WTC11 (cell line): Measurements from ENCODE around the gene MYNN. TPM values are rescaled to one million over a fixed set of nuclear protein-coding genes. Genes with fewer than 3 reads are reported as not detected.

ENCODE experiments used
- AFF4 ChIP-seq: sonication (generic); formaldehyde crosslinking; IDR thresholded peaks from 2 replicates; pipeline ENCODE4 v1.8.1; 2023; ENCODE audit warnings: mild to moderate bottlenecking, missing genetic modification reagents, borderline replicate concordance
- CBFB ChIP-seq: sonication (generic); formaldehyde crosslinking; IDR thresholded peaks from 2 replicates; pipeline ENCODE4 v1.8.1; 2022; ENCODE audit warnings: mild to moderate bottlenecking, low read depth, missing genetic modification reagents
- CTCF ChIP-seq: fragments of 200-600 bp; IDR thresholded peaks from 2 replicates; pipeline ENCODE4 v1.8.0; 2022; ENCODE audit warnings: antibody characterized with exemption
- E2F1 ChIP-seq: sonication (generic); formaldehyde crosslinking; IDR thresholded peaks from 2 replicates; pipeline ENCODE4 v1.8.0; 2022; ENCODE audit warnings: mild to moderate bottlenecking, missing genetic modification reagents
- ETV6 ChIP-seq: sonication (generic); formaldehyde crosslinking; IDR thresholded peaks from 2 replicates; pipeline ENCODE4 v1.8.1; 2022; ENCODE audit warnings: mild to moderate bottlenecking, missing genetic modification reagents
- FOXK1 ChIP-seq: sonication (generic); formaldehyde crosslinking; IDR thresholded peaks from 2 replicates; pipeline ENCODE4 v1.8.0; 2022; ENCODE audit warnings: mild to moderate bottlenecking, moderate library complexity, missing genetic modification reagents
- GTF2I ChIP-seq: fragments of 250-450 bp; sonication (Bioruptor Pico); conservative IDR thresholded peaks from 2 replicates; pipeline ENCODE4 v1.4.0; 2021; ENCODE audit warnings: mild to moderate bottlenecking
- HMGA2 ChIP-seq: fragments of 250-450 bp; sonication (Bioruptor Pico); IDR thresholded peaks from 2 replicates; pipeline ENCODE4 v1.4.0; 2021; ENCODE audit warnings: mild to moderate bottlenecking, moderate library complexity
- HMGXB4 ChIP-seq: sonication (generic); formaldehyde crosslinking; IDR thresholded peaks from 2 replicates; pipeline ENCODE4 v1.8.1; 2023; ENCODE audit warnings: mild to moderate bottlenecking, moderate library complexity, missing genetic modification reagents
- IRF1 ChIP-seq: sonication (generic); formaldehyde crosslinking; IDR thresholded peaks from 2 replicates; pipeline ENCODE4 v1.8.0; 2023; ENCODE audit warnings: missing genetic modification reagents
- JUN ChIP-seq: sonication (generic); formaldehyde crosslinking; IDR thresholded peaks from 2 replicates; pipeline ENCODE4 v1.8.0; 2023; ENCODE audit warnings: mild to moderate bottlenecking, missing genetic modification reagents
- MAX ChIP-seq: sonication (generic); formaldehyde crosslinking; IDR thresholded peaks from 2 replicates; pipeline ENCODE4 v1.8.0; 2022; ENCODE audit warnings: mild to moderate bottlenecking, missing genetic modification reagents
- NFATC4 ChIP-seq: fragments of 250-450 bp; sonication (Bioruptor Pico); IDR thresholded peaks from 2 replicates; pipeline ENCODE4 v1.9.0; 2021; ENCODE audit warnings: mild to moderate bottlenecking
- NR2C2 ChIP-seq: sonication (generic); formaldehyde crosslinking; IDR thresholded peaks from 2 replicates; pipeline ENCODE4 v1.8.0; 2022; ENCODE audit warnings: mild to moderate bottlenecking, missing genetic modification reagents
- OVOL2 ChIP-seq: fragments of 250-450 bp; sonication (Bioruptor Pico); IDR thresholded peaks from 2 replicates; pipeline ENCODE4 v1.9.0; 2021; ENCODE audit warnings: mild to moderate bottlenecking, borderline replicate concordance
- SMAD3 ChIP-seq: sonication (generic); formaldehyde crosslinking; IDR thresholded peaks from 2 replicates; pipeline ENCODE4 v1.8.0; 2022; ENCODE audit warnings: missing genetic modification reagents, mild to moderate bottlenecking, borderline replicate concordance
- SP1 ChIP-seq: sonication (generic); formaldehyde crosslinking; conservative IDR thresholded peaks from 2 replicates; pipeline ENCODE4 v1.8.1; 2022; ENCODE audit warnings: missing genetic modification reagents
- TCF7 ChIP-seq: sonication (generic); formaldehyde crosslinking; IDR thresholded peaks from 2 replicates; pipeline ENCODE4 v1.8.0; 2022; ENCODE audit warnings: mild to moderate bottlenecking, low read depth, missing genetic modification reagents, moderate library complexity
- TEAD4 ChIP-seq: sonication (generic); formaldehyde crosslinking; IDR thresholded peaks from 2 replicates; pipeline ENCODE4 v1.8.0; 2022; ENCODE audit warnings: mild to moderate bottlenecking, missing genetic modification reagents
- TP53 ChIP-seq: sonication (generic); formaldehyde crosslinking; IDR thresholded peaks from 2 replicates; pipeline ENCODE4 v1.8.1; 2023; ENCODE audit warnings: mild to moderate bottlenecking, missing genetic modification reagents
- USF2 ChIP-seq: sonication (generic); formaldehyde crosslinking; IDR thresholded peaks from 2 replicates; pipeline ENCODE4 v1.8.1; 2023; ENCODE audit warnings: mild to moderate bottlenecking, missing genetic modification reagents, moderate library complexity
- ZBTB43 ChIP-seq: sonication (generic); formaldehyde crosslinking; IDR thresholded peaks from 2 replicates; pipeline ENCODE4 v1.8.1; 2023; ENCODE audit warnings: mild to moderate bottlenecking, missing genetic modification reagents
- ZMAT4 ChIP-seq: fragments of 250-450 bp; sonication (Bioruptor Pico); IDR thresholded peaks from 2 replicates; pipeline ENCODE4 v1.9.0; 2021; ENCODE audit warnings: mild to moderate bottlenecking
- ZNF138 ChIP-seq: sonication (generic); formaldehyde crosslinking; conservative IDR thresholded peaks from 2 replicates; pipeline ENCODE4 v1.8.1; 2022; ENCODE audit warnings: mild to moderate bottlenecking, moderate library complexity, missing genetic modification reagents
- ZNF232 ChIP-seq: sonication (generic); formaldehyde crosslinking; IDR thresholded peaks from 2 replicates; pipeline ENCODE4 v1.8.0; 2022; ENCODE audit warnings: mild to moderate bottlenecking, missing genetic modification reagents
- ZNF263 ChIP-seq: sonication (generic); formaldehyde crosslinking; IDR thresholded peaks from 2 replicates; pipeline ENCODE4 v1.8.1; 2022; ENCODE audit warnings: low read depth, mild to moderate bottlenecking, moderate library complexity, missing genetic modification reagents
- ZNF423 ChIP-seq: fragments of 250-450 bp; sonication (Bioruptor Pico); IDR thresholded peaks from 2 replicates; pipeline ENCODE4 v2.1.2; 2022; ENCODE audit warnings: mild to moderate bottlenecking, moderate library complexity
- total RNA-seq: library from RNA; stranded (reverse); gene quantifications from 3 replicates; pipeline ENCODE4 v1.2.3, GENCODE V29; 2021

The MYNN gene
- total RNA-seq, 1 experiment from 2014 or later, result 14.3 TPM

- TF ChIP-seq TP53 (CRISPR knock-in tag) (0 out of 2 replicates have a peak, but pooled peaks have one; percentile 34), AFF4 (no peak), SMAD3 (CRISPR knock-in tag) (peak; percentile 8; the same call in 1 of the 2 replicates), ZBTB43 (CRISPR knock-in tag) (0 out of 2 replicates have a peak, but pooled peaks have one; percentile 60), NR2C2 (CRISPR knock-in tag) (no peak), ZNF138 (CRISPR knock-in tag) (peak; percentile 78; the same call in 1 of the 2 replicates), GTF2I (CRISPR knock-in tag) (peak; percentile 53; the same call in 1 of the 2 replicates), ZMAT4 (CRISPR knock-in tag) (no peak), CTCF (no peak), SP1 (CRISPR knock-in tag) (peak; percentile 38; the same call in 1 of the 2 replicates), ZNF423 (CRISPR knock-in tag) (0 out of 2 replicates have a peak, but pooled peaks have one; percentile 29), IRF1 (CRISPR knock-in tag) (no peak), ZNF263 (CRISPR knock-in tag) (peak; percentile 65; the same call in 1 of the 2 replicates), NFATC4 (no peak), HMGXB4 (CRISPR knock-in tag) (peak; percentile 71; the same call in 1 of the 2 replicates), OVOL2 (CRISPR knock-in tag) (no peak), CBFB (peak; percentile 60; the same call in 1 of the 2 replicates), TEAD4 (CRISPR knock-in tag) (no peak), USF2 (no peak), MAX (peak; percentile 78), E2F1 (no peak), HMGA2 (CRISPR knock-in tag) (no peak), ETV6 (CRISPR knock-in tag) (peak; percentile 88), ZNF232 (CRISPR knock-in tag) (no peak), FOXK1 (CRISPR knock-in tag) (peak; percentile 60; the same call in 1 of the 2 replicates), JUN (CRISPR knock-in tag) (no peak), TCF7 (CRISPR knock-in tag) (no peak)
Measured at GRCh38 chr3:169812332-169813235, 39.4 kb downstream of the MYNN start, which contains the start of the genes LRRC34 and LRRIQ4 (continued).
